Measurements from ENCODE around the gene RHOF. TPM values are rescaled to one million over a fixed set of nuclear protein-coding genes. Genes with fewer than 3 reads are reported as not detected.

The RHOF gene
- total RNA-seq, 1 experiment from 2014 or later: 36.7 TPM

DNA sequence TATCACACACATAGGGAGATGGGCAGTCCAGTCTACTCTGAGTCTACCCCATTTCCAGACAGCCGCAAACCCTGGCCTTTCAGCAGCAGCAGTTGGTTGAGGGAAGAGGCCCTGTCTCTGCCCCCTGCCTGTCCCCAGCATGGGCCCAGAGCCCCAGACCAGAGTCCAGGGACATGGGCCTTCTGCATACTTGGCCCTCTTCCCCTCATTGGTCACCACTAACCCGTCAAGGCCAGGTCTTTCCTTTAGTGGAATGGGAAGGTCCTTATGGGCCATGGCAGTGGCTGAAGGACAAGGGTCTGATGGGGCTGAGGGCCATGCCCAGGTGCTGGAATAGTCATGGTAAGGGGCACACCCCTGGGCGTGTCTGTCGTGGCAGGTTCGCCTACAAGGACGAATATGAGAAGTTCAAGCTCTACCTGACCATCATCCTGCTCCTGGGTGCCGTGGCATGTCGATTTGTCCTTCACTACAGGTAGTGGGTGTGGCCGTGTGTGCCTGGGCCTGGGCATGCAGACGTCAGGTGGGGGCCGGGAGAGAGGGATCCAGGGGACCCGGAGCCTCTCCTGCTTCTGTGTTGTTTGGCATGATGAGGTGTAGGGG, 41.6 kb downstream of the RHOF start:
- intact Hi-C loops (cut with micrococcal nuclease; ENCODE audit: unreplicated experiment): no loop called here
- H3K9me3 Mint-ChIP-seq (ENCODE audit: unreplicated experiment): no peaks in the 10 kb centered on the region
- POLR2A ChIA-PET: no interaction called here
- H3K27me3 Mint-ChIP-seq (ENCODE audit: insufficient read depth, unreplicated experiment): no peaks in the 10 kb centered on the region
- no TSS peak for BruUV-seq (replicated peaks)
- H3K36me3 Mint-ChIP-seq (ENCODE audit: insufficient read depth, unreplicated experiment): peaks cover 15% of the 10 kb centered on the region
- no peak overlapping the region for H3K4me3 ChIP-seq (ENCODE audit: low read depth, low read length)
- H3K4me1 ChIP-seq: peaks cover 15% of the 10 kb centered on the region
- H3K9me3 ChIP-seq: no peaks in the 10 kb centered on the region
- no peak overlapping the region for H3K27ac Mint-ChIP-seq (ENCODE audit: unreplicated experiment)
- no peaks in the 10 kb centered on the region for H3K27me3 ChIP-seq (replicated peaks; ENCODE audit: control insufficient read depth, insufficient read depth, low read length)
- TF ChIP-seq CTCF (IDR thresholded peaks at IDR 0.05; ENCODE audit: insufficient read depth in 1 of 2, low read depth in 1 of 2, low read length in 1 of 2, severe bottlenecking in 1 of 2, unreplicated experiment in 1 of 2): no peak
- no peak overlapping the region for H3K4me3 Mint-ChIP-seq (ENCODE audit: unreplicated experiment)
- no peaks in the 10 kb centered on the region; the same call in 1 of the 2 replicates for H3K36me3 ChIP-seq (ENCODE audit: control insufficient read depth, insufficient read depth, low read length)
- no peak for DNase-seq
- H3K4me1 Mint-ChIP-seq (ENCODE audit: low read depth, unreplicated experiment): peaks cover 10% of the 10 kb centered on the region
- CTCF ChIA-PET: no interaction called here

DNA sequence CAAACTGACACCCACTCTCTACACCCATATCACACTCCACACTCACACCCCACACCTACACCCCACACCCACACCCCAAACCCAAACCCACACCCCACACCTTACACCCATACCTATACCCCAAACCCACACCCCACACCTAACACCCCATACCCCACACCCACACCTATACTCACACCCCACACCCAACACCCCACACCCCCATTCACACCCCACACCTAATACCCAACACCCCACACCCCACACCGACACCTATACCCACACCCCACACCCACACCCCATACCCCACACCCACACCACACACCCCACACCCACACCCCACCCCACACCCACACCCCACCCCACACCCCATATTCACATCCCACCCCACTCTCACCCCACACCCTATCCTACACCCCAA, 42.5 kb downstream of the RHOF start:
- Mint-ChIP-seq H3K36me3 (ENCODE audit: insufficient read depth, unreplicated experiment) (peaks cover 15% of the 10 kb centered on the region), H3K4me3 (ENCODE audit: unreplicated experiment) (no peak overlapping the region), H3K27ac (ENCODE audit: unreplicated experiment) (no peak overlapping the region), H3K4me1 (ENCODE audit: low read depth, unreplicated experiment) (peaks cover 10% of the 10 kb centered on the region), H3K27me3 (ENCODE audit: insufficient read depth, unreplicated experiment) (no peaks in the 10 kb centered on the region), H3K9me3 (ENCODE audit: unreplicated experiment) (no peaks in the 10 kb centered on the region)
- no peak for DNase-seq
- ChIA-PET CTCF (interaction anchor here (0.5 kb wide), 1 partner anchor 131 kb away, joined by 3 read pairs; no protein-coding TSS in a partner anchor), POLR2A (no interaction called here)
- TF ChIP-seq CTCF (IDR thresholded peaks at IDR 0.05; ENCODE audit: insufficient read depth in 1 of 2, low read depth in 1 of 2, low read length in 1 of 2, severe bottlenecking in 1 of 2, unreplicated experiment in 1 of 2): no peak
- intact Hi-C loops (cut with micrococcal nuclease; ENCODE audit: unreplicated experiment): no loop called here
- Histone ChIP-seq H3K4me3 (ENCODE audit: low read depth, low read length) (no peak overlapping the region), H3K36me3 (ENCODE audit: control insufficient read depth, insufficient read depth, low read length) (no peaks in the 10 kb centered on the region; the same call in 1 of the 2 replicates), H3K4me1 (peaks cover 15% of the 10 kb centered on the region), H3K27me3 (replicated peaks; ENCODE audit: control insufficient read depth, insufficient read depth, low read length) (no peaks in the 10 kb centered on the region), H3K9me3 (no peaks in the 10 kb centered on the region)
- no TSS peak for BruUV-seq (replicated peaks)

DNA sequence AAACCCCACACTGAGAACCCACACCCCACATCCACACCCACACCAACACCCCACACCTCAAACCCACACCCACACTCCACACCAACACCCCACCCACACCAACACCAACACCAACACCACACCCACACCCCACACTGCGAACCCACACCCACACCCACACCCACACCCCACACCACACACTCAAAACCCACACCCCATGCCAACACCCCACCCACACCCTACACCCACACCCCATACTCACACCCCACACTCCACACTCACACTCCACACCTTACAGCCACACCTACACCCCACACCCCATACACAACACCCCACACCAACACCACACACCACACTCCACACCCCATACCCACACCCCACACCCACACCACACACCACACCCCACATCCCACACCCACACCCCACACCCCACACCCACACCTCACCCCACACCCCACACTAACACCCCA, 43.0 kb downstream of the RHOF start:
- intact Hi-C loops (cut with micrococcal nuclease; ENCODE audit: unreplicated experiment): no loop called here
- no peak for TF ChIP-seq CTCF (IDR thresholded peaks at IDR 0.05; ENCODE audit: insufficient read depth in 1 of 2, low read depth in 1 of 2, low read length in 1 of 2, severe bottlenecking in 1 of 2, unreplicated experiment in 1 of 2)
- no peak overlapping the region for H3K4me3 ChIP-seq (ENCODE audit: low read depth, low read length)
- Mint-ChIP-seq H3K4me1 (ENCODE audit: low read depth, unreplicated experiment) (peaks cover 10% of the 10 kb centered on the region), H3K9me3 (ENCODE audit: unreplicated experiment) (no peaks in the 10 kb centered on the region), H3K27ac (ENCODE audit: unreplicated experiment) (no peak overlapping the region), H3K36me3 (ENCODE audit: insufficient read depth, unreplicated experiment) (peaks cover 15% of the 10 kb centered on the region), H3K27me3 (ENCODE audit: insufficient read depth, unreplicated experiment) (no peaks in the 10 kb centered on the region), H3K4me3 (ENCODE audit: unreplicated experiment) (no peak overlapping the region)
- POLR2A ChIA-PET: no interaction called here
- no peaks in the 10 kb centered on the region; the same call in 1 of the 2 replicates for H3K36me3 ChIP-seq (ENCODE audit: control insufficient read depth, insufficient read depth, low read length)
- H3K27me3 ChIP-seq (replicated peaks; ENCODE audit: control insufficient read depth, insufficient read depth, low read length): no peaks in the 10 kb centered on the region
- CTCF ChIA-PET: no interaction called here
- DNase-seq: no peak
- H3K9me3 ChIP-seq: no peaks in the 10 kb centered on the region
- H3K4me1 ChIP-seq: peaks cover 15% of the 10 kb centered on the region
- no TSS peak for BruUV-seq (replicated peaks)

Data from Caco-2 (cell line).